ENCODE data around the gene COX6B1.

- peak; percentile 46 for TF ChIP-seq POLR2A (IDR thresholded peaks at IDR 0.05)
- peak; percentile 47 to 87 (median 65) for TF ChIP-seq POLR2AphosphoS5 (IDR thresholded peaks at IDR 0.05)
- TF ChIP-seq CTCF (IDR thresholded peaks at IDR 0.05), result no peak
Measured at GRCh38 chr19:35648017-35648961, at the start of gene COX6B1.

All from breast epithelium (tissue), 3 donors.